HG03025 (cell line): Measurements from ENCODE around the gene TACC3.

Experiments
- ATAC-seq: cut with Tn5 transposase; IDR thresholded peaks from one replicate; pipeline ENCODE4 v1.9.1; 2021; ENCODE audit warnings: mild to moderate bottlenecking, moderate library complexity; ENCODE audit not compliant: unreplicated experiment, low FRiP score

TACC3 gene

GRCh38 chr4:1721003-1721665 is at the start of gene TACC3, which contains the start of gene TMEM129:
TSS of gene TACC3 (plus strand) at chr4:1721521. CDS start at chr4:1723422, 1,901 bp downstream.
TSS of gene TMEM129 (minus strand) at chr4:1721323. CDS start at chr4:1720837, 486 bp downstream.
- peak; percentile 65 for ATAC-seq

GRCh38 chr4:1673671-1674070 is 47.6 kb upstream of the TACC3 start:
- ATAC-seq, result no peak

GRCh38 chr4:1674682-1675081 is 46.6 kb upstream of the TACC3 start:
- no peak for ATAC-seq

GRCh38 chr4:1675136-1675801 is 46.1 kb upstream of the TACC3 start:
- no peak for ATAC-seq

- no peak for ATAC-seq
Observed at GRCh38 chr4:1675802-1676137, 45.6 kb upstream of the TACC3 start.

- no peak for ATAC-seq
Observed at GRCh38 chr4:1676605-1677525, 44.5 kb upstream of the TACC3 start.

- no peak for ATAC-seq
Observed at GRCh38 chr4:1678244-1678643, 43.1 kb upstream of the TACC3 start.

- ATAC-seq, result no peak
Observed at GRCh38 chr4:1682860-1683259, 38.5 kb upstream of the TACC3 start.

GRCh38 chr4:1683261-1683735 is 38.0 kb upstream of the TACC3 start:
- ATAC-seq, result no peak

- peak; percentile 87 for ATAC-seq
Observed at GRCh38 chr4:1683736-1684505, 37.4 kb upstream of the TACC3 start, which contains the start of gene FAM53A. TSS of gene FAM53A (minus strand) at chr4:1684313. CDS start at chr4:1668741, 15,572 bp downstream.

GRCh38 chr4:1684506-1685234 is 36.7 kb upstream of the TACC3 start:
- no peak for ATAC-seq

- no peak for ATAC-seq
Observed at GRCh38 chr4:1685235-1686150, 35.8 kb upstream of the TACC3 start.

- no peak for ATAC-seq
Observed at GRCh38 chr4:1686440-1687036, 34.8 kb upstream of the TACC3 start.

- no peak for ATAC-seq
Observed at GRCh38 chr4:1690698-1691097, 30.6 kb upstream of the TACC3 start.

GRCh38 chr4:1691737-1692373 is 29.5 kb upstream of the TACC3 start:
- no peak for ATAC-seq

- ATAC-seq, result no peak
Observed at GRCh38 chr4:1693131-1693896, 28.0 kb upstream of the TACC3 start.

GRCh38 chr4:1695913-1696312 is 25.4 kb upstream of the TACC3 start:
- ATAC-seq, result no peak
